HG03571 (cell line): Measurements from ENCODE around the gene SAMSN1.
A peak's percentile ranks its signal among the peaks of the same experiment; 100 is the strongest.
"Not testable (repeated sequence)": the region's sequence is repeated elsewhere in the genome, so short reads cannot be mapped to it uniquely, and the experiment has no call there.

Experiments used
- ATAC-seq: cut with Tn5 transposase; IDR thresholded peaks from one replicate; pipeline ENCODE4 v1.9.1; 2021; ENCODE audit not compliant: unreplicated experiment

Gene SAMSN1

DNA sequence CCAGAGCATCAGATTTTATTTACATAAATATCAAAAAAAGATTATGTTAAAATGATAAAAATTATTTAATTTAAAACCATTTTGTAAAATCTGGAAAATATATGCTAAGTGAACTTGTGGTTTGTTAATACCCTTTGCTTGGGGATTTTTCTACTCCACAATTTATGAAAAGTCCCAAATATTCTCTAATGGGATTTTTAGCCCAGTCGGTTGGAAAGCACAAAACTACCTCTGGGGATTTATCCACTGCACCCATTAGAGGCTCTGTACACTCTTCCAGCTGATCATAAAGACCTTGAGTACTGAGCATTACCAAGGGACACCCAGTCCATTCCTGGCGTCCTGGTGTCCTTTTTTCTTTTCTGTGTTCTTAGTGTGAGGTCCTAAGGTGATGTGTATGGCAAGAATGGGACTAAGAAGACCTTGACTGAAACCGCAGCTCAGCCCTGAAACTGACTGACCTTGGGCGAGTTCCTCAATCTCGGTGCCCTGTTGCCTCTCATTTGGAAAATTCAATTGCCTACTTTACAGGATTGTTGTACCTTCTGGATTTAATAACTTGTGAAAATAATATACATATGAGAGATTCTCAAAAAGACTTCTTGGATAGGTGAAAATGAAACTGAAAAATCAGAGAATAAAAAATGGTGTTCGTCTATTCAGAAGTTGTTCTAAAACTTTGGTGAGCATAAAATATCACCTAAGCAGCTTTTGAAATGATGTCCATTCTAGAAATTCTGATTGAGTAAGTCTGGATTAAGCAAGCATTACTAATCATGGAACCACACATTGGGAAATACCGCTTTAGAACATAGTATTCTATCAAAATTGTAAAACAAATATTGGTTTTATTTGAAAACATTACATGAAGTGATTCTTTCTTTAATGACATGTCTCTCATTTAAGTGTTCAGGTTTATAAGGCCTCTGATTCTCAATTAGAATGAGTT lies 21.5 kb upstream of the SAMSN1 start:
- ATAC-seq = peak; percentile 63

DNA sequence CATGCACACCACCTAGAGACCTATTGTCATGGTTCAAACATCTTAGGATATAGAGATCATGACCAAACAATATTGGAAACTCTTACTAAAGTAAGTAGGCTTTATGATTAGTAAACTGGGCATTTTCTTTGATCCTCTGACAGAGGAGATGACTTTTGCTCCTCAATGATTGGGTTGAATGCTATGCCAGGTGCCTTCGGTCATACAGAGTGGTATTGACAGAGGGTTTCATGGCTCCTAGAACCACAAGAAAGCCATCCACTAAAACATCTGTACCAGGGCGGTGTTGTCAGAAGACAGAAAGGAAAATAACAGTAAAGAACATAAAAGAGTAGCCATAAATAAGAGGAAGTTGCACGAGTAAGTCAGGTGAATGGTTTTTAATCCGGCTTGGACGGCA lies 20.8 kb upstream of the SAMSN1 start:
- no peak for ATAC-seq

DNA sequence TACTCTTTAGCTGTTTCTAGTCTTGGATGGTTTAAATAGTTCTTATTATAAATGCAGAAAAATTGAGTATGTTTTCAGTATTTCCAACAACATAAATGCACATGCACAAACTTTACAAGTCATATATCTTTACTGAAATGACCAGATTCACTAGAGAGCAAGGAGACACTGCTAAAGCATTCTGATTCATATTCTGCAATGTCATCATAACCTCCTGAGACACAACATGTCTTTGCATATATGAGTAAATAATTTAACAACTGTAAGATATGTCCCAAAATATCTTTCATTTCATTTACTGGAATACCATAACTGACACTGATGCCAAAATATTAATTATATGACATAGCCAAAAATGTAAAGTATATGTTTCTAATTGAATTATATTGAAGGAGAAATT lies 16.8 kb upstream of the SAMSN1 start:
- ATAC-seq = no peak

DNA sequence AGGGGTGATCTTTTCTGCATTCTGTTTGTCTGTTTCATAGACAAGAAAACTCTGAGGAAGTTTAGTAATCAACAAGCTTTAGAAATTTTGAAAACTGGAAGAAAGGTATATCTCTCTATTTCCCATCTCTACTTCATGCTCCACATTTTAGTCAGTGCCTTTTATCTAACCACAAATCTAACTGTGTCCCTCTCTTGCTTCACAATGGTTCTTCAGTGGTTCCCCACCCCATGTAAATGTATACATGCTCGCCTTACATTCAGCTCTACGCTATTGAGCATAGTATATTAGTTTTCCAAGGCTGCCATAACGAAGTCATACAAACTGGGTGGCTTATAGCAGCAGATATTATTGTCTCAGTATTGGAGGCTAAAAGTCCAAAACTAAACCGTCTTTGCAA lies 14.4 kb upstream of the SAMSN1 start:
- no peak for ATAC-seq

DNA sequence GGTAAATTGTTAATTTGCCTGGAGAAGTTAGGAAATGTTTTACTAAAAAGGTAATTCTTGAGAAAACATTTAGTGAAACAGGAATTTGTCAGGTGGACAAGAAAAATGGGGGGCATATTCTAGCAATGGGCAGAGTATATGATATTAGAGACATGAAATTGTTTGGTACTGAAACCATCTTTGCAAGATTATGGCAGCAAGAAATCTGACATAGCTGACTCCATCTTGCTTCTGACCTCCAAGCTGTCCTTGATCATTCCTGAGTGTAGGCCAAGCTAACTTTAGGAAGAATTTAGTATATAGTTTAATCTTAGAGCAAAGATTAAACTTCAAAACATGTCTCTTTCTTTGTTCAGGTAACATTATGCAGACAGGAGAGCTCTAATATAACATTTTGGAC lies 14.0 kb upstream of the SAMSN1 start:
- ATAC-seq = no peak

DNA sequence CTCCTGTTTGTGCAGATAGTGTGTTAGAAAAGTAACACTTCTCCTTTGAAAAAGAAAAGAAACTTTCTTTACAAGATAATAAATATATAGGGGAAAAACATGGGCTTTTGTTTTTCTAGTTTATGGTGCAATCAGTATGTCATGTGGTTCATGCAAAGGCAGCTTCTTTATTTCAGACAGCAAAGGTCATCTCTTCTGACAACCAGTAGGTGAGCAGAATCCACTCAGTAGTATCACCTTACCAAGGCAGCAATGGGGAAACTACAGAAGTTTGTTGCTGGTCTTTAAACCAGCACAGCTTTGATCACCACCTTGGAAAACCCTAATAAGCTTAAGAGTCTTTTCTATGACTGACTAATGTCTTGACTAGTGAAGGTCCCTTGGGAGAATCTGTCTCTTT lies 13.0 kb upstream of the SAMSN1 start:
- no peak for ATAC-seq

DNA sequence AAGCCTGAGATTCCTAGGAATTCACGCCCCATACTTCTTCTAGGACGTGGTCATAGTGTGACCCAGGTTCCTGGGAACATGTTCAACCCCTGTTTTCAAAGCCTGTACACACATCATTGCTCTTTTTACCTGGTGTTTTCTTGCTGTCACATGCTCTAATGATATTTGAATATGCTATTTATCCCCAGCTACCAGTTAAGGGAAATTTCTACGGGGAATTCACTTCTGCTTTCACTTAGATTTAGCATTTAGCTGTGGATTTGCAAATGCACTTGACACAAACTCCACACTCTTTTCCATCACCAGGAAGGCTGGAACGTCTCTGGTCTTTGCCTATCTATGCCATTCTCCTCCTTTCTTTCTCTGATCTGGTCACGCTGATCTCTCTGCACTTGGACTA lies 11.3 kb upstream of the SAMSN1 start:
- ATAC-seq = no peak

DNA sequence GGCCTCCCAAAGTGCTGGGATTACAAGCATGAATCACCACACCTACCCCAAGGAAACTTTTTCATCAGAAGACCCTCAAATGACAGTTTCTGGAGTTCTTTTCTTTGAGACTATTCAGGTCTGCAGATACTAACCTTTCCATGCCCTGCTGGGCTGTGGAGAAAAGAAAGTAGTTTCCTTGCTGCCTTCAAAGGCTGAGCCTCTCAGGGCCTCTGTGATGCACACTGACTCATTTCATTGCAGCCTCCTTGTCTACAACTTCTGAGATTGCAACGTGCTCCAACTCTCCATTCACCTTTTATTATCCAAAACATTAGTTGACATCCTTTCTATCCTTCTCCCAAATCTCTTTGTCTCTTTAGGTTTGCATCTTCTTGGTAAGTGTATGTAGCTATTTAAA lies 8.8 kb upstream of the SAMSN1 start:
- ATAC-seq = no peak

DNA sequence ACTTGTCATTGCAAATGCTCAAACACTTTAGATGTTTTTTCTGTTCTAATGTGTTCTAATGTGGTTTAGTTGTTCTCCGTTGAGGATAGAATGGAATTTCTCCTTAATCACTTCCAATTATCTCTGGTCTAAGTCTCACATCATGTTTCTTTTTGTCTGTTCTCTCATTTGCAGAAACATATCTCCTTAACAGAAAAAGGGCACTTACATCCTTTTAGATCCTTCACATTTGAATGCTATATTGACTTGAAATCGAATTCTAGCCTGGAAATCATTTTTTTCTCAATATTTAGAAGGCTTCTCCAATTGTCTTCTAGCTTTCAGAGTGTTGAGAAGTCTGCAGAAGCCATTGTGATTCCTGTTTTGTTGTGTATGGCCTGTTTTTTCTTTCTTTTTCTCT lies 7.3 kb upstream of the SAMSN1 start:
- ATAC-seq = no peak

DNA sequence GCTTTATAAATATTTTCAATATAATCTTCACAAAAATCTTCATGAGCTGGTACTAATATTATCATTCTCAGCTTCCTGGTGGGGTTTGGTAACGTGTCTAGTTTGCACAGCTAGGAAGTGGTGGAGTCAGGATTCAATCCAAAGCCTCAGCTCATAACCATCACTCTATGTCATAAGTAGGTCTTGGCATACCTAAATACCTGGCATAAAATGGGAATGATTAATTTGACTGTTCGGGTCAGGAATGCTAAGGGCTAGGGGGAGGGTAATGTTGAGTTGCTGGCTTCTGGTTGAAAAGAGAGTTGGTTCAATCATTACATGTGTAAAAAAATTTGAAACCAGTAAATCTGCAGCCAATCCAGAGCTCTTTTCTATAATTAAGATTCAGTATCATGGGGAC lies 5.6 kb upstream of the SAMSN1 start:
- ATAC-seq = no peak

DNA sequence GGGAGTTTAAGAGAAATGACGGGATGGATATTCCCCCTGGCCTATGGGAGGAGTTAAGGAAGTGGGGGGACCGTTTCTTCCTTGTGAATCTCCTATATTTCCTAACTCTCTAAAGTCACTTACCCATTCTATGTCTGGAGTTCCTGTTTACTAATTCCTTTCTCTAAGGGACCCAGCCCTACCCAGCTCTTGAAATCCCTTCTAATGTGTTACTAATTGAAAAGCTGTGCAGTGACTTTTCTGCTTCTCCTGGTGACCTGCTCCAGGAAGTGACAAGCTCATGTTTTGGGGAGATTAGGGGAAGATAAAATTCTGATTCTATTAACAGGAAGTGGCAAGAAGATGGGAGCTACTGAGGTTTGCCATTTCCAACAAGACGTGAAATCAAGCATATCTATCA lies 4.0 kb upstream of the SAMSN1 start:
- ATAC-seq = no peak

DNA sequence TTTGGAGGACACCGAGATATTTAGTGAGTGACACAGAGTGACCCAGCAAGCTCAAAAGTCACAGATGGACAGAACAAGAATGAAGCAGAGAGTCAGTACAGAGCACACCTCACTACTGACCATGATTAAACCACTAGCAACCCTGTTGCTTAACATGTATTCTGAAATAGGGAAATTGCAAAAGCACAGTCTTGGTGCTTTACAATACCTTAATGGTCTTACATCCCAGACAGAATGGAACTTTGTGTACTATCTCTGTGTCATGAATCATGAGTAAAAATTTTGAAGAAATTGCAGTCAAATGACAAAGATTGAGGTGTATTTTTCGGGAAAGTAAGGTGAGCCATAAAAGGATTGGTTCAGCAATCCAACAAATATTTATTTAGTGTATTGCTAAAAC lies 2.7 kb upstream of the SAMSN1 start:
- no peak for ATAC-seq

DNA sequence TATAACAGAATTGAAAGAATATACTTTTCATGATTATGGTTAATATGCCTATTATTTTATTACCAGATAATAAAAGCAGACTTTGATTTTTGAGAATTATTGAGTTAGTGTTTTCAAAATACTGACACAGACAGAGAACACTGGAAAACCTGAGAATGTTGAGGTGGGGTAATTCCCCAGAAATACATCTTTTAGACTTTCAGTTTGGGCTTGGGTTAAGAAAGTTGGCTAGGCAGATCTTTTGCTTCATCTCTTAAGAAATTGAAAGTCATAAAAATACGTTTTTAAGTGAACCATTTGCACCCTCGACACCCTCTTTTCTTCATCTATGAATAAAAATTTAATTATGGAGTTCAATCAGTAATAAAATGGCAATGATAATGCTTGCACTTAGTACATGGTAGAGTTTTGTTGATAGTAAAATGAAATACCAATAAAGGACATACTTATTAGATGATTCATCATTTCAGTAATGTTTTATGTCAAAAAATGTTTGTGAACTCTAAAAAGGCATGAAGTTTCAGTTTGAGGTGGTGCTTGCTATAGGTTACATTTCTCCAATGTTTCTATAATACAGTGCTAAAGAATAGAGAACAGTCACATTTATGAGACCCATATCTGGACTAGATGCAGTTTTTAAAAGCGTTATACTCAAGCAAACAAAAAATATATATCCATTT lies 1.9 kb upstream of the SAMSN1 start:
- ATAC-seq = no peak

DNA sequence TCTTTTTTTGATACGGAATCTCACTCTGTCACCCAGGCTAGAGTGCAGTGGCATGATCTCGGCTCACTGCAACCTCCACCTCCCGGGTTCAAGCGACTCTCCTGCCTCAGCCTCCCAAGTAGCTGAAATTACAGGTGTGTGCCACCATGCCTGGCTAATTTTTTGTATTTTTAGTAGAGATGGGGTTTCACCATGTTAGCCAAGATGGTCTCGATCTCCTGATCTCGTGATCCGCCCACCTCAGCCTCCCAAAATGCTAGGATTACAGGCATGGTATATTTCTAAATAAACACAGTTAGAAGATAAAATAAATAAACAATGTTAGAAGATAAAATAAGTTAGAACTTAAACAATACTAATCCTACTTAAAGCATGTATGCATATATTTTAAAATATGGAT lies 604 bp upstream of the SAMSN1 start:
- ATAC-seq = not testable (repeated sequence)

DNA sequence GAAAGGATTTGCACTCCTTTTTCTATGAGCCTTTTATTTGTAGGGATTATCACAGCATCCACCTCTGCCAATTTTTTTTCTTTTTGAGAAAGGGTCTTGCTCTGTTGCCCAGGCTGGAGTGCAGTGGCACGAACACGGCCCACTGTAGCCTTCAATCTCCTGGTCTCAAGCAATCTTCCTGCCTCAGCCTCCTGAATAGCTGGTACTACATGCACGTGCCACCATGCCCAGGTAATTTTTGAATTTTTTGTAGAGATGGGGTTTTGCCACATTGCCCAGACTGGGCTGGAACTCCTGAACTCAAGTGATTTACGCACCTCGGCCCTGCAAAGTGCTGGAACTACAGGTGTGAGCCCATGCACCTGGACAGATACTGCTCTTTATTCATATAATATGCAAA lies 2.1 kb downstream of the SAMSN1 start:
- ATAC-seq = no peak

DNA sequence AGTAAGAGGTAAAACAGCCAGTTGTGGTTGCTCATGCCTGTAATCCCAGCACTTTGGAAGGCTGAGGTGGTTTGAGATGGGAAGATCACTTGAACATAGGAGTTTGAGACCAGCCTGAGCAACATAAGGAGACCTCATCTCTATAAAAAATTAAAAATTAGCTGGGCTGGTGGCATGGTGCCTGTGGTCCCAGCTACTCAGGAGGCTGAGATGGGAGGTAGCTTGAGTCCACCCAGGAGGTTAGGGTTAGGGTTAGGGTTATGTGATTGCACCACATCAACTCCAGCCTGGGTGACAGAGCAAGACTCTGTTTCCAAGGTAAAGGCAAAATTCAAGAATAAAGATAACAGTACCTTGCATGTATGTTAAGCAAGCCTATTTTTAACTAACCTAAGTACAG lies 3.5 kb downstream of the SAMSN1 start:
- no peak for ATAC-seq

DNA sequence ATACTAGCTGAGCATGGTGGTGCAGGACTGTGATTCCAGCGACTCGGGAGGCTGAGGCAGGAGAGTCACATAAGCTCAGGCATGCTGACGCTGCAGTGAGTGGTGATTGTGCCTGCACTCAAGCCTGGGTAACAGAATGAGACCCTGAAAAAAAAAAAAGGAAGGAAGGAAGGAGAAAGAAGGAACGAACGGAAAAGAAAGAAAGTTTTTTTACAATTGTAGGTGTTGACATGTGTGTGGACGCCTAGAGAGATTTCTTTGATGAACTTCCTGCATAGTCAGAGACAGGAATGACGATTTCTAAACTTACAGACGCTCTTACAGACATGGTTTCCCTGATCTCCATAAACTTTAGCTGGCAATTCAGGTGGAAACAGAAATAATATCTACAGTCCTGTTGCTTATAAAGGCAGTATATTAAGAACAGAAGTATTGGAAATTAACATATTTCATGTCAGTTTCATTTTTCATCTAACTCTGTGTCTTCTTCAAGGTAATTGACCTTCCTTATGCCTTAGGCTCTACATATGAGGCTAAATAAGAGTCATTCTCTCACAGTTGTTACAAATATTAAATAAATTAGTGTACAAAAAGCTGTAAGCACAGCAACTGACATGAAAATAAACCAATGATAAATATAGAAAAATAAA lies 4.1 kb downstream of the SAMSN1 start:
- no peak for ATAC-seq

DNA sequence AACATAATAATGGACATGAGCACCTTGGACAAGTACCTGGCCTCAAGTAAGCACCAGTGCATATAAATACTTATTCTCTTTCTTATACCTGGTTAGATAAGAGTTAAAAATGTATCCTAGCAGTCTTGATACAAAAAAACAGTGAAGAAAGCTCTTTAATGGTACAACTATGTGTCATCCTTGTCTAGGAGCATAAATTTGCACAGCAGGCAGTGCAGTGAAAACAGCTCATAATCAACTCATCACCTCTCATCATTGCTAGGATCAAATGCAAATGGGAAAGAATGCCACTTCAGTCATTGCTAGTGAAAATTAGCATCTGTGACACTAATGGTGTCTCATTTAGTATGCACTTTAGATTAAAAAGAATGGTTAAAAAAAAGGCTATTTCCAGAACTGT lies 7.6 kb downstream of the SAMSN1 start:
- ATAC-seq = no peak

DNA sequence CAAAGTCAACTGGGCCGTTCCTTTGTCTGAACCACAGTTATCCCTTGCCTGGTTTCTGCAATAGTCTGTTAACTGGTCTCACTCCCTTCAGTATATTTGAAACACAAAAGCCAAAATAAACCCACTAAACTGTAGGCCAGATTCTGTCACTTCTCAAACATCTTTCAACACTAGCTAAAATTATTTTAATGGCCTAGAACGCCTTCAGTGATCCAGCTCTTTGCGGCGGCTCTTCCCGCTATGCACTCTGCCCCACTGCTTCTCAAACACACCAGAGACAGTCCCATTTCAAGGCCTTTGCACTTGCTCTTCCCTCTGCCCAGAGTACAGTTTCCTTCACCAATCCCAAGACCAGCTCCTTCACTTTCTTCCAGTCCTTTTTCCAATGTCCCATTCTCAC lies 9.2 kb downstream of the SAMSN1 start:
- no peak for ATAC-seq

DNA sequence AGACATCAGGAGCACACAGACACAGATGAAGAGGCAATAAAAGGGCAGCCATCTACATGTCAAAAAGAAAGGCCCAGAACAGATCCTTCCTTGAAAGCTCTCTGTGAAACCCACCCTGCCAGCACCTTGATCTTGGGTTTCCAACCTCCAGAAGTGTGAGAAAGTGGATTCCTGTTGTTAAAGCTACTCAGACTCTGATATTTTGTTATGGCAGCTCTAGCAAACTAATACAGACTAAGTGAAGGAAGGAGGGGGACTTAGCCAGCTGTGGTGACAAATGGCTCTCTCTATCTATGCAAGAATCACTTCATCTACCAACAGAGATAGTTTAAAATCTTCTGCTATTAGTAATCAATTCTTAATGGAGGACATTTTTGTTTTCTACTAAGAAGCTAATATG lies 10.4 kb downstream of the SAMSN1 start:
- no peak for ATAC-seq

DNA sequence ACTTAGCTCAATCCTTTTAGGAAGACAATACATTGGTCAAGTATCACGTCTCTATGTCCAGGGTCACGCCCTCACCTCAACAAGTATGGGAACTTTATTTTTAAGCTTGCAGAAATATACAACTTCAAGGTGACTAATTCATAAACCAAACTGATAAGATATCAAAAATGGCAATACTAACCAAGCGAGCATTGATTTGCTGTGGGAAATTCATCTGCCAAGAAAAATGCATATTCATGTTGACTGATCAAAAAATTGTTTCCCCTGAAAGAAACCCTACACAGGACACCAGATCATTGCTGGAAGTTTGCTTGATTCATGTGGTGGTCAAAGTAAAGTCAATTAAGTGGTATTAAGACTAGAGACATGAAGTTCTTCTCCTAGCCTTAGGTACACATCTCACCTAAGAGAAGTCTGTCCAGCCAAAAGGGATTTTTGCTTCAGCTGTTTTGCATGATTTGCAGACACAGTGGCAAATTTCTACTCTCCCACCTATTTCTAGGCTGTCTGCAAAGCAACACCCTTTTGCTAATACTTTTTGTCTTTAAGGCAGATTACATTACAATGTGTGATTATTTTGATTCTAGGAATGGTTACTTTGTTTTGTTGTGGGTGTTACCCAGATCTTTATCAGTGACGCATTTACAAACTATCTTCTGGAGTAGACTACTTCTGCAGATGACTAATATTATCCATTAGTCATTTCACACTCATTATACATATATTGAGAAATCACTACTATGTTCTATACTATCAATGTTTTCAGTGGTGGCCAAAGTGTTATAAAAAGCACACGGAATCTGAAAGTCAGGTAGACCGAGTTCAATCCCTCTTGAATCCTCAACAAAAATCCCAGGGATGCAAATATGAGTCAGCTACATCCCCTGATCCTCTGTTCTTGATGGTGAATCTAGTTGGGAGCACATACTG lies 12.4 kb downstream of the SAMSN1 start:
- peak; percentile 73 for ATAC-seq
